IMR-90 (cell line): ENCODE data around the gene ZBTB26. TPM values are rescaled to one million over a fixed set of nuclear protein-coding genes. Genes with fewer than 3 reads are reported as not detected.

Experiments used
- ATAC-seq: fragments of 200-7000 bp; cut with Tn5 transposase; 2 replicates; pipeline ENCODE4 v1.9.1; 2020; ENCODE audit warnings: low read depth, mild to moderate bottlenecking, moderate library complexity
- BruUV-seq: library from RNA; stranded (reverse); fragments of 400-500 nt; replicated peaks from 2 replicates; lab custom pipeline; 2021; lab: Mats Ljungman, UMichigan
- CTCF ChIA-PET: fragments of 300-600 bp; formaldehyde crosslinking; extraction: SDS; loops from one replicate; lab custom pipeline; 2021; ENCODE audit warnings: antibody characterized with exemption; lab: Yijun Ruan, JAX
- POLR2A ChIA-PET: fragments of 300-600 bp; sonication (Branson Sonifier 250); formaldehyde crosslinking; loops from one replicate; lab custom pipeline; 2022; ENCODE audit warnings: antibody characterized with exemption; ENCODE audit not compliant: unreplicated experiment; lab: Charles Lee
- DNase-seq: peaks from one replicate; pipeline ENCODE4 v3.0.0; 2013
- H2AFZ ChIP-seq: replicated peaks from 2 replicates; pipeline ENCODE3; 2013; ENCODE audit warnings: low read length, mild to moderate bottlenecking; ENCODE audit not compliant: poor library complexity
- H2AK5ac ChIP-seq: 2 replicates; pipeline ENCODE4 v1.6.1; 2013; ENCODE audit warnings: low read depth, low read length, inconsistent platforms
- H2AK9ac ChIP-seq: replicated peaks from 2 replicates; pipeline ENCODE3; 2013; ENCODE audit warnings: mild to moderate bottlenecking, low read depth, low read length, moderate library complexity; ENCODE audit not compliant: poor library complexity
- H2BK120ac ChIP-seq: 2 replicates; pipeline ENCODE4 v1.6.1; 2013; ENCODE audit warnings: low read depth, low read length, inconsistent platforms
- H2BK15ac ChIP-seq: 3 replicates; pipeline ENCODE4 v1.6.1; 2013; ENCODE audit warnings: low read depth, low read length, inconsistent platforms
- H2BK20ac ChIP-seq: 2 replicates; pipeline ENCODE4 v1.6.1; 2013; ENCODE audit warnings: low read depth, mild to moderate bottlenecking, inconsistent platforms, low read length, moderate library complexity
- H2BK5ac ChIP-seq: 2 replicates; pipeline ENCODE4 v1.6.1; 2013; ENCODE audit warnings: mild to moderate bottlenecking, low read depth, low read length, inconsistent platforms; ENCODE audit not compliant: poor library complexity, severe bottlenecking
- H3K14ac ChIP-seq: replicated peaks from 2 replicates; pipeline ENCODE4 v1.6.1; 2013; ENCODE audit warnings: low read depth, low read length, inconsistent platforms
- H3K18ac ChIP-seq: 2 replicates; pipeline ENCODE4 v1.6.1; 2013; ENCODE audit warnings: low read depth, low read length, control low read depth
- H3K23ac ChIP-seq: 2 replicates; pipeline ENCODE4 v1.6.1; 2013; ENCODE audit warnings: low read depth, low read length, inconsistent platforms
- H3K27ac ChIP-seq: 2 replicates; pipeline ENCODE4 v1.5.1; 2013; ENCODE audit warnings: mild to moderate bottlenecking, control low read depth, low read length; ENCODE audit not compliant: insufficient read depth
- H3K27me3 ChIP-seq: 2 replicates; pipeline ENCODE4 v1.6.1; 2013; ENCODE audit warnings: low read length; ENCODE audit not compliant: control insufficient read depth, insufficient read depth
- H3K36me3 ChIP-seq: 2 replicates; pipeline ENCODE4 v1.6.1; 2013; ENCODE audit warnings: low read length, mixed read lengths; ENCODE audit not compliant: control insufficient read depth, insufficient read depth
- H3K4ac ChIP-seq: 2 replicates; pipeline ENCODE4 v1.6.1; 2013; ENCODE audit warnings: low read depth, low read length, inconsistent platforms
- H3K4me1 ChIP-seq: 2 replicates; pipeline ENCODE4 v1.6.1; 2013; ENCODE audit warnings: low read length, mixed read lengths; ENCODE audit not compliant: control insufficient read depth, insufficient read depth
- H3K4me2 ChIP-seq: 2 replicates; pipeline ENCODE4 v1.6.1; 2013; ENCODE audit warnings: low read depth, mild to moderate bottlenecking, control low read depth, low read length, moderate library complexity
- H3K4me3 ChIP-seq: 2 replicates; pipeline ENCODE4 v1.5.1; 2013; ENCODE audit warnings: low read depth, mild to moderate bottlenecking, control low read depth, low read length, moderate library complexity; ENCODE audit not compliant: insufficient read depth
- H3K56ac ChIP-seq: 2 replicates; pipeline ENCODE4 v1.6.1; 2013; ENCODE audit warnings: low read length, inconsistent platforms; ENCODE audit not compliant: insufficient read depth; ENCODE audit errors: extremely low read depth
- H3K79me1 ChIP-seq, 2 experiments: 2 replicates each; pipeline ENCODE4 v1.6.1; 2013; ENCODE audit warnings: low read length in 2 of 2, inconsistent platforms in 1 of 2, low read depth in 1 of 2
- H3K9ac ChIP-seq: 2 replicates; pipeline ENCODE4 v1.6.1; 2013; ENCODE audit warnings: low read depth, low read length, control low read depth
- H3K9me1 ChIP-seq: 2 replicates; pipeline ENCODE4 v1.6.1; 2013; ENCODE audit warnings: low read length, inconsistent platforms; ENCODE audit not compliant: insufficient read depth
- H3K9me3 ChIP-seq: 2 replicates; pipeline ENCODE4 v1.6.1; 2013; ENCODE audit warnings: low read length; ENCODE audit not compliant: control insufficient read depth, insufficient read depth
- H4K20me1 ChIP-seq: 2 replicates; pipeline ENCODE4 v1.6.1; 2013; ENCODE audit warnings: low read length, inconsistent platforms; ENCODE audit not compliant: insufficient read depth
- H4K5ac ChIP-seq: 2 replicates; pipeline ENCODE4 v1.6.1; 2013; ENCODE audit warnings: mild to moderate bottlenecking, low read depth, low read length, control low read depth
- H4K8ac ChIP-seq, 2 experiments: 2 replicates each; pipeline ENCODE4 v1.6.1; 2013; ENCODE audit warnings: low read depth in 2 of 2, low read length in 2 of 2, control low read depth in 1 of 2, inconsistent platforms in 1 of 2
- H4K91ac ChIP-seq: 2 replicates; pipeline ENCODE4 v1.6.1; 2013; ENCODE audit warnings: low read depth, low read length, inconsistent platforms; ENCODE audit not compliant: insufficient read depth
- BHLHE40 ChIP-seq: fragments of 150-350 bp; IDR thresholded peaks from 2 replicates; pipeline ENCODE4 v1.6.1; 2016; ENCODE audit warnings: mild to moderate bottlenecking, low read depth, low read length
- CEBPB ChIP-seq: IDR thresholded peaks from 2 replicates; pipeline ENCODE4 v1.6.1; 2012; ENCODE audit warnings: low read depth, low read length, improper control_type of control experiment
- CHD1 ChIP-seq: IDR thresholded peaks from 2 replicates; pipeline ENCODE4 v1.6.1; 2012; ENCODE audit warnings: low read depth, low read length, improper control_type of control experiment
- MAFK ChIP-seq: IDR thresholded peaks from 2 replicates; pipeline ENCODE4 v1.6.1; 2012; ENCODE audit warnings: low read depth, low read length, improper control_type of control experiment
- MXI1 ChIP-seq: IDR thresholded peaks from 2 replicates; pipeline ENCODE4 v1.6.1; 2012; ENCODE audit warnings: low read depth, mild to moderate bottlenecking, low read length, moderate library complexity, borderline replicate concordance
- POLR2A ChIP-seq: IDR thresholded peaks from 2 replicates; pipeline ENCODE4 v1.6.1; 2012; ENCODE audit warnings: mild to moderate bottlenecking, low read depth, low read length
- RCOR1 ChIP-seq: IDR thresholded peaks from 2 replicates; pipeline ENCODE4 v1.6.1; 2012; ENCODE audit warnings: mild to moderate bottlenecking, low read length, improper control_type of control experiment; ENCODE audit not compliant: insufficient replicate concordance
- USF2 ChIP-seq: fragments of 150-350 bp; IDR thresholded peaks from 2 replicates; pipeline ENCODE4 v1.6.1; 2017; ENCODE audit warnings: mild to moderate bottlenecking, antibody characterized with exemption, low read length, low read depth
- WGBS, 2 experiments: methylation state at CpG; one replicate each; pipeline versions ENCODE4 v1.1.5 to v1.1.7; 2013; ENCODE audit warnings: missing lambda C conversion rate in 2 of 2; ENCODE audit not compliant: insufficient read length in 1 of 2; ENCODE audit errors: extremely low coverage in 2 of 2; 5-methylcytosine and 5-hydroxymethylcytosine counted together
- dilution Hi-C: fragments of 300-500 bp; cut with HindIII; formaldehyde crosslinking; loops from one replicate; pipeline ENCODE4 v1.14.3; 2018; ENCODE audit warnings: low sequenced_read_pairs; ENCODE audit not compliant: unreplicated experiment
- in situ Hi-C: fragments of 300-500 bp; cut with MboI; formaldehyde crosslinking; loops from 3 replicates; pipeline ENCODE4 v1.14.3; 2019; ENCODE audit warnings: low sequenced_read_pairs, inconsistent platforms, mixed read lengths
- intact Hi-C: fragments of 100-400 bp; cut with micrococcal nuclease; formaldehyde crosslinking; loops from 2 replicates; pipeline ENCODE4 v1.10.0; 2022
- polyA plus RNA-seq, 3 experiments: library from polyadenylated mRNA; depleted of rRNA; stranded (reverse); fragments of >200 nt; gene quantifications; 2 replicates each; pipeline ENCODE4 v1.2.3, GENCODE V29; 2012; ENCODE audit warnings: low replicate concordance in 1 of 3
- total RNA-seq: library from RNA; depleted of rRNA; stranded (reverse); fragments of >200 nt; gene quantifications from 2 replicates; pipeline ENCODE4 v1.2.3, GENCODE V29; 2012

The ZBTB26 gene
- total and polyA plus RNA-seq, 2 of the 4 experiments (the other 2 are of a cell fraction) = 3.1 to 6.1 TPM

DNA sequence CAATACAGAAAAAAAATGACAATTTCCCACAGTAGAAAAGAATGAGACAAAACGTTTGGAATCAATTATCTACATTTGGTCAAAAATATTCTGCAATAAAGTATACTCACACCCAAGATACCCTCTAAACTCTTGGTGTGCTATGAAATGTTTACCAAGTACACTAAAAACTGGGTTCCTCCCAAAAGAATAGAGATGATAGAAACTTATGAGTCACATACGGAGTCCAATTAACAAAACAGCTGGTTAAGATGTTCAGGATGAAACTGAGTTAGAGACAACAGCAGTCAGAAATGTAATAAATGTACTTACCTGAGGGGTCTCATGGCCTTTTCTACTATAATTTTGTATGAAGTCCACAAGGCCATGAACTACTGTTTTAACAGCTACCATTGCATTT lies 51.9 kb downstream of the ZBTB26 start:
- no TSS peak for BruUV-seq
- Histone ChIP-seq H4K5ac (no peak overlapping the region), H3K23ac (no peak overlapping the region), H3K79me1 (peaks cover 9 to 14% of the 10 kb centered on the region in 2 experiments), H2AFZ (no peak overlapping the region), H4K8ac (no peak overlapping the region), H3K14ac (no peak overlapping the region), H3K9ac (no peak overlapping the region), H3K9me3 (no peaks in the 10 kb centered on the region), H4K91ac (no peak overlapping the region), H2BK120ac (no peak overlapping the region), H2BK20ac (no peak overlapping the region), H2BK5ac (no peak overlapping the region), H3K4me1 (no peaks in the 10 kb centered on the region), H2AK9ac (no peak overlapping the region), H3K18ac (no peak overlapping the region), H3K27me3 (no peaks in the 10 kb centered on the region), H3K56ac (no peak overlapping the region), H2AK5ac (no peak overlapping the region), H2BK15ac (no peak overlapping the region), H3K36me3 (peaks cover 55% of the 10 kb centered on the region), H3K9me1 (no peaks in the 10 kb centered on the region), H3K4me3 (no peak overlapping the region), H4K20me1 (no peaks in the 10 kb centered on the region), H3K27ac (no peak overlapping the region), H3K4me2 (no peak overlapping the region), H3K4ac (no peak overlapping the region)
- DNase-seq (no peak), ATAC-seq (no peak)
- POLR2A ChIA-PET = no interaction called here
- TF ChIP-seq CEBPB (no peak), USF2 (no peak), MXI1 (no peak), POLR2A (no peak), CHD1 (no peak), RCOR1 (no peak), BHLHE40 (no peak), MAFK (no peak)
- in situ Hi-C loops (no loop called here), intact Hi-C loops (no loop called here), dilution Hi-C loops (loop anchor here (25.0 kb wide), 1 partner anchor 108 kb away; no protein-coding TSS in a partner anchor)
- no CpG with 5 or more reads among the region's 2 CpGs for WGBS, 2 experiments
- CTCF ChIA-PET = no interaction called here
